WTC11 (cell line): Measurements from ENCODE around the gene GPATCH8. TPM values are rescaled to one million over a fixed set of nuclear protein-coding genes. Genes with fewer than 3 reads are reported as not detected.
"Not testable (repeated sequence)": the region's sequence is repeated elsewhere in the genome, so short reads cannot be mapped to it uniquely, and the experiment has no call there.

Experiments used
- ATAC-seq: fragments of 200-7000 bp; cut with Tn5 transposase; 2 replicates; pipeline ENCODE4 v1.10.0; 2021; ENCODE audit warnings: mild to moderate bottlenecking, moderate library complexity
- CTCF ChIA-PET: fragments of 300-600 bp; sonication (Branson Sonifier 250); formaldehyde crosslinking; loops from one replicate; lab custom pipeline; 2021; ENCODE audit warnings: antibody characterized with exemption; lab: Charles Lee
- POLR2A ChIA-PET: fragments of 350-600 bp; sonication (Branson Sonifier 250); formaldehyde crosslinking; loops from one replicate; lab custom pipeline; 2021; ENCODE audit warnings: antibody characterized with exemption; lab: Charles Lee
- DNase-seq: peaks from one replicate; pipeline ENCODE4 v3.0.0; 2021; ENCODE audit warnings: low spot score
- H3K27ac Mint-ChIP-seq: 2 replicates; pipeline ENCODE4 v1.8.0; 2021; ENCODE audit warnings: mixed read lengths
- H3K27me3 Mint-ChIP-seq: 2 replicates; pipeline ENCODE4 v1.8.0; 2021; ENCODE audit warnings: low read depth, mild to moderate bottlenecking, moderate library complexity, mixed read lengths
- H3K36me3 Mint-ChIP-seq: 2 replicates; pipeline ENCODE4 v1.8.0; 2021; ENCODE audit warnings: mixed read lengths
- H3K4me1 Mint-ChIP-seq: 2 replicates; pipeline ENCODE4 v1.8.0; 2022; ENCODE audit warnings: mixed read lengths
- H3K4me3 Mint-ChIP-seq: 2 replicates; pipeline ENCODE4 v1.8.0; 2021; ENCODE audit warnings: mild to moderate bottlenecking, moderate library complexity, mixed read lengths
- H3K9me3 Mint-ChIP-seq: 2 replicates; pipeline ENCODE4 v1.8.0; 2021; ENCODE audit warnings: mixed read lengths
- ELF4 ChIP-seq: sonication (generic); formaldehyde crosslinking; IDR thresholded peaks from 2 replicates; pipeline ENCODE4 v1.8.1; 2022; ENCODE audit warnings: low read depth, mild to moderate bottlenecking, moderate library complexity, missing genetic modification reagents
- FOXP1 ChIP-seq: sonication (generic); formaldehyde crosslinking; IDR thresholded peaks from 2 replicates; pipeline ENCODE4 v1.8.0; 2022; ENCODE audit warnings: missing genetic modification reagents, mild to moderate bottlenecking, moderate library complexity, borderline replicate concordance
- HMGA2 ChIP-seq: fragments of 250-450 bp; sonication (Bioruptor Pico); IDR thresholded peaks from 2 replicates; pipeline ENCODE4 v1.4.0; 2021; ENCODE audit warnings: mild to moderate bottlenecking, moderate library complexity
- RELA ChIP-seq: sonication (generic); formaldehyde crosslinking; IDR thresholded peaks from 2 replicates; pipeline ENCODE4 v1.8.1; 2022; ENCODE audit warnings: missing genetic modification reagents, mild to moderate bottlenecking, borderline replicate concordance
- SMAD4 ChIP-seq: sonication (generic); formaldehyde crosslinking; IDR thresholded peaks from 2 replicates; pipeline ENCODE4 v1.8.0; 2022; ENCODE audit warnings: mild to moderate bottlenecking, missing genetic modification reagents
- SP1 ChIP-seq: sonication (generic); formaldehyde crosslinking; conservative IDR thresholded peaks from 2 replicates; pipeline ENCODE4 v1.8.1; 2022; ENCODE audit warnings: missing genetic modification reagents
- ZBTB21 ChIP-seq: sonication (generic); formaldehyde crosslinking; IDR thresholded peaks from 2 replicates; pipeline ENCODE4 v1.8.1; 2023; ENCODE audit warnings: mild to moderate bottlenecking, missing genetic modification reagents, borderline replicate concordance
- ZNF121 ChIP-seq: sonication (generic); formaldehyde crosslinking; IDR thresholded peaks from 2 replicates; pipeline ENCODE4 v1.8.0; 2023; ENCODE audit warnings: missing genetic modification reagents
- ZNF281 ChIP-seq: sonication (generic); formaldehyde crosslinking; IDR thresholded peaks from 2 replicates; pipeline ENCODE4 v1.8.0; 2023; ENCODE audit warnings: mild to moderate bottlenecking, missing genetic modification reagents
- total RNA-seq: library from RNA; stranded (reverse); gene quantifications from 3 replicates; pipeline ENCODE4 v1.2.3, GENCODE V29; 2021
- TF ChIP-seq, protein P1 (sequence below): sonication (generic); formaldehyde crosslinking; IDR thresholded peaks from 2 replicates; pipeline ENCODE4 v1.8.1; 2022; ENCODE audit warnings: mild to moderate bottlenecking, moderate library complexity, missing genetic modification reagents
- TF ChIP-seq, protein P2 (sequence below): sonication (generic); formaldehyde crosslinking; IDR thresholded peaks from 2 replicates; pipeline ENCODE4 v1.8.1; 2023; ENCODE audit warnings: mild to moderate bottlenecking, missing genetic modification reagents
- TF ChIP-seq, protein P3 (sequence below): fragments of 250-450 bp; sonication (Bioruptor Pico); IDR thresholded peaks from 2 replicates; pipeline ENCODE4 v1.9.0; 2021; ENCODE audit warnings: mild to moderate bottlenecking
- TF ChIP-seq, protein P4 (sequence below): fragments of 250-450 bp; sonication (Bioruptor Pico); conservative IDR thresholded peaks from 2 replicates; pipeline ENCODE4 v1.9.0; 2021; ENCODE audit warnings: mild to moderate bottlenecking

Gene GPATCH8
- total RNA-seq, 1 experiment from 2014 or later: 51.9 TPM

- Mint-ChIP-seq H3K4me1 (peaks cover 31% of the 10 kb centered on the region), H3K36me3 (no peaks in the 10 kb centered on the region), H3K27ac (no peak overlapping the region), H3K4me3 (no peak overlapping the region), H3K9me3 (no peaks in the 10 kb centered on the region), H3K27me3 (peaks cover 15% of the 10 kb centered on the region)
- TF ChIP-seq, protein P1, sequence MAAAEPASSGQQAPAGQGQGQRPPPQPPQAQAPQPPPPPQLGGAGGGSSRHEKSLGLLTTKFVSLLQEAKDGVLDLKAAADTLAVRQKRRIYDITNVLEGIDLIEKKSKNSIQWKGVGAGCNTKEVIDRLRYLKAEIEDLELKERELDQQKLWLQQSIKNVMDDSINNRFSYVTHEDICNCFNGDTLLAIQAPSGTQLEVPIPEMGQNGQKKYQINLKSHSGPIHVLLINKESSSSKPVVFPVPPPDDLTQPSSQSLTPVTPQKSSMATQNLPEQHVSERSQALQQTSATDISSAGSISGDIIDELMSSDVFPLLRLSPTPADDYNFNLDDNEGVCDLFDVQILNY (CRISPR knock-in tag): no peak
- no peak for TF ChIP-seq RELA
- TF ChIP-seq ZBTB21: no peak
- TF ChIP-seq ZNF121 (CRISPR knock-in tag): no peak
- TF ChIP-seq, protein P2, sequence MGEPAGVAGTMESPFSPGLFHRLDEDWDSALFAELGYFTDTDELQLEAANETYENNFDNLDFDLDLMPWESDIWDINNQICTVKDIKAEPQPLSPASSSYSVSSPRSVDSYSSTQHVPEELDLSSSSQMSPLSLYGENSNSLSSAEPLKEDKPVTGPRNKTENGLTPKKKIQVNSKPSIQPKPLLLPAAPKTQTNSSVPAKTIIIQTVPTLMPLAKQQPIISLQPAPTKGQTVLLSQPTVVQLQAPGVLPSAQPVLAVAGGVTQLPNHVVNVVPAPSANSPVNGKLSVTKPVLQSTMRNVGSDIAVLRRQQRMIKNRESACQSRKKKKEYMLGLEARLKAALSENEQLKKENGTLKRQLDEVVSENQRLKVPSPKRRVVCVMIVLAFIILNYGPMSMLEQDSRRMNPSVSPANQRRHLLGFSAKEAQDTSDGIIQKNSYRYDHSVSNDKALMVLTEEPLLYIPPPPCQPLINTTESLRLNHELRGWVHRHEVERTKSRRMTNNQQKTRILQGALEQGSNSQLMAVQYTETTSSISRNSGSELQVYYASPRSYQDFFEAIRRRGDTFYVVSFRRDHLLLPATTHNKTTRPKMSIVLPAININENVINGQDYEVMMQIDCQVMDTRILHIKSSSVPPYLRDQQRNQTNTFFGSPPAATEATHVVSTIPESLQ (CRISPR knock-in tag): no peak
- TF ChIP-seq ZNF281: no peak
- TF ChIP-seq ELF4 (CRISPR knock-in tag): no peak
- no peak for TF ChIP-seq SMAD4 (CRISPR knock-in tag)
- TF ChIP-seq, protein P3, sequence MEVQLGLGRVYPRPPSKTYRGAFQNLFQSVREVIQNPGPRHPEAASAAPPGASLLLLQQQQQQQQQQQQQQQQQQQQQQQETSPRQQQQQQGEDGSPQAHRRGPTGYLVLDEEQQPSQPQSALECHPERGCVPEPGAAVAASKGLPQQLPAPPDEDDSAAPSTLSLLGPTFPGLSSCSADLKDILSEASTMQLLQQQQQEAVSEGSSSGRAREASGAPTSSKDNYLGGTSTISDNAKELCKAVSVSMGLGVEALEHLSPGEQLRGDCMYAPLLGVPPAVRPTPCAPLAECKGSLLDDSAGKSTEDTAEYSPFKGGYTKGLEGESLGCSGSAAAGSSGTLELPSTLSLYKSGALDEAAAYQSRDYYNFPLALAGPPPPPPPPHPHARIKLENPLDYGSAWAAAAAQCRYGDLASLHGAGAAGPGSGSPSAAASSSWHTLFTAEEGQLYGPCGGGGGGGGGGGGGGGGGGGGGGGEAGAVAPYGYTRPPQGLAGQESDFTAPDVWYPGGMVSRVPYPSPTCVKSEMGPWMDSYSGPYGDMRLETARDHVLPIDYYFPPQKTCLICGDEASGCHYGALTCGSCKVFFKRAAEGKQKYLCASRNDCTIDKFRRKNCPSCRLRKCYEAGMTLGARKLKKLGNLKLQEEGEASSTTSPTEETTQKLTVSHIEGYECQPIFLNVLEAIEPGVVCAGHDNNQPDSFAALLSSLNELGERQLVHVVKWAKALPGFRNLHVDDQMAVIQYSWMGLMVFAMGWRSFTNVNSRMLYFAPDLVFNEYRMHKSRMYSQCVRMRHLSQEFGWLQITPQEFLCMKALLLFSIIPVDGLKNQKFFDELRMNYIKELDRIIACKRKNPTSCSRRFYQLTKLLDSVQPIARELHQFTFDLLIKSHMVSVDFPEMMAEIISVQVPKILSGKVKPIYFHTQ (CRISPR knock-in tag): no peak
- no peak for TF ChIP-seq SP1 (CRISPR knock-in tag)
- TF ChIP-seq, protein P4, sequence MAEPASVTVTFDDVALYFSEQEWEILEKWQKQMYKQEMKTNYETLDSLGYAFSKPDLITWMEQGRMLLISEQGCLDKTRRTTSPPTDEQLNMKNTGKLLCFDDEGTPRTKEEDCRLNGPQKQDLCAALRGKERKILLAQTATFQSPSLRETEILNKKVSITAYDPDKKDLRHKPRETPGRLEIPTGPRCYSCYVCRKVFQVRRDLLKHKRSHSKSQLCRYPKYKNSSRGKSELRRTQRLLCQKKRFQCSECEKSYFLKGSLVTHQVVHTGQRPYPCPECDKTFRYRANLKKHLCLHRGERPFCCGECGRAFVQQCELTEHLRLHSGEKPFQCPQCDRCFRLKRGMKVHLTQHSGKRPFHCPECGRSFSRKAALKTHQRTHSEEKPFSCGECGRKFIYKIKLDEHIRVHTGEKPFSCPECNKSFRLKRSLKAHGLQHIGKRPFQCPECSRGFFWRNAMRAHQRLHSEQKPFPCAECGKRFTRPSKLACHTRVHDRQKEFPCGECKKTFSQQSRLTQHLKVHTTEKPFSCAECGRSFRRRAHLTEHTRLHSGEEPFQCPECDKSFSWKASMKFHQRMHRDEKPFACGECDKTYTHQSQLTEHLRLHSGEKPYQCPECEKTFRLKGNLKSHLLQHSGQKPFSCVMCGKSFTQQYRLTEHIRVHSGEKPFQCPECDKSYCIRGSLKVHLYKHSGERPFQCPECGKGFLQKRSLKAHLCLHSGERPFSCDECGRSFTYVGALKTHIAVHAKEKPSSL (CRISPR knock-in tag): no peak
- no peak for TF ChIP-seq FOXP1
- TF ChIP-seq HMGA2 (CRISPR knock-in tag): no peak
- ATAC-seq (no peak), DNase-seq (no peak)
- POLR2A ChIA-PET: interaction anchor here (0.6 kb wide), 1 partner anchor 849 kb away, joined by 3 read pairs; no protein-coding TSS in a partner anchor
- CTCF ChIA-PET: interaction anchor here (2.2 to 4.8 kb wide), 2 partner anchors 8 to 18 kb away, joined by 6 to 26 read pairs; partner anchors contain the start of gene FAM171A2
Measured at GRCh38 chr17:44372036-44372435, 131.2 kb downstream of the GPATCH8 start.

GRCh38 chr17:44369414-44370023, 133.7 kb downstream of the GPATCH8 start:
- DNase-seq, POLR2A ChIA-PET, H3K36me3 Mint-ChIP-seq, ATAC-seq, H3K27ac Mint-ChIP-seq, H3K4me3 Mint-ChIP-seq, H3K9me3 Mint-ChIP-seq: not testable (repeated sequence)
- peaks cover 40% of the 10 kb centered on the region for H3K27me3 Mint-ChIP-seq
- H3K4me1 Mint-ChIP-seq: peaks cover 18% of the 10 kb centered on the region
- CTCF ChIA-PET: interaction anchor here (0.5 to 4.8 kb wide), 4 partner anchors 15 to 154 kb away, joined by 3 to 26 read pairs (median 8); no protein-coding TSS in a partner anchor

DNA sequence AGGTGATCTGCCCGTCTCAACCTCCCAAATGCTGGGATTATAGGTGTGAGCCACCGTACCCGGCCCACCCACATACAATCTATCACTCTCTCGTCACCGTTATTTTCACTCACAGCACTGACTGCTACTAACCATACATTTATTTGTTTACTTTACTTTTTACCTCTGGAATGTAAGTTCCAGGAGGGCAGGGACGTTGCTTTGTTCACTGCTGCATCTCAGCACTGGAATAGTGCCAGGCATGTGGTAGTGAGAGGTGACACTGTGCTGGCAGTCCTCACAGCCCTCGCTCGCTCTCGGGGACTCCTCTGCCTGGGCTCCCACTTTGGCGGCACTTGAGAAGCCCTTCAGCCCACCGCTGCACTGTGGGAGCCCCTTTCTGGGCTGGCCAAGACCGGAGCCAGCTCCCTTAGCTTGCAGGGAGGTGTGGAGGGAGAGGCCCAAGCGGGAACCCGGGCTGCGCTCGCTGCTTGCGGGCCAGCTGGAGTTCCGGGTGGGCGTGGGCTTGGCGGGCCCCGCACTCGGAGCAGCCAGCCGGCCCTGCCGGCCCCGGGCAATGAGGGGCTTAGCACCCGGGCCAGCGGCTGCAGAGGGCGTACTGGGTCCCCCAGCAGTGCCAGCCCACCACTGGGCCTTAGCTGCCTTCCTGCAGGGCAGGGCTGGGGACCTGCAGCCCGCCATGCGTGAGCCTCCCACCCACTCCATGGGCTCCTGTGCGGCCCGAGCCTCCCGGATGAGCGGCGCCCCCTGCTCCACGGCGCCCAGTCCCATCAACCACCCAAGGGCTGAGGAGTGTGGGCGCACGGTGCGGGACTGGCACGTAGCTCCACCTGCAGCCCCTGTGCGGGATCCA, 134.6 kb downstream of the GPATCH8 start:
- H3K4me1 Mint-ChIP-seq: peaks cover 13% of the 10 kb centered on the region
- ChIA-PET POLR2A (interaction anchor here (0.6 kb wide), 1 partner anchor 198 kb away, joined by 8 read pairs; no protein-coding TSS in a partner anchor), CTCF (interaction anchor here (1.6 to 4.8 kb wide), 4 partner anchors 14 to 158 kb away, joined by 7 to 26 read pairs (median 9); no protein-coding TSS in a partner anchor)
- not testable (repeated sequence) for H3K27ac Mint-ChIP-seq, ATAC-seq, H3K9me3 Mint-ChIP-seq, DNase-seq, H3K4me3 Mint-ChIP-seq, H3K36me3 Mint-ChIP-seq
- H3K27me3 Mint-ChIP-seq: peaks cover 47% of the 10 kb centered on the region
